ENCODE measurements around the gene PADI3.
A peak's percentile ranks its signal among the peaks of the same experiment; 100 is the strongest.

The PADI3 gene

DNA sequence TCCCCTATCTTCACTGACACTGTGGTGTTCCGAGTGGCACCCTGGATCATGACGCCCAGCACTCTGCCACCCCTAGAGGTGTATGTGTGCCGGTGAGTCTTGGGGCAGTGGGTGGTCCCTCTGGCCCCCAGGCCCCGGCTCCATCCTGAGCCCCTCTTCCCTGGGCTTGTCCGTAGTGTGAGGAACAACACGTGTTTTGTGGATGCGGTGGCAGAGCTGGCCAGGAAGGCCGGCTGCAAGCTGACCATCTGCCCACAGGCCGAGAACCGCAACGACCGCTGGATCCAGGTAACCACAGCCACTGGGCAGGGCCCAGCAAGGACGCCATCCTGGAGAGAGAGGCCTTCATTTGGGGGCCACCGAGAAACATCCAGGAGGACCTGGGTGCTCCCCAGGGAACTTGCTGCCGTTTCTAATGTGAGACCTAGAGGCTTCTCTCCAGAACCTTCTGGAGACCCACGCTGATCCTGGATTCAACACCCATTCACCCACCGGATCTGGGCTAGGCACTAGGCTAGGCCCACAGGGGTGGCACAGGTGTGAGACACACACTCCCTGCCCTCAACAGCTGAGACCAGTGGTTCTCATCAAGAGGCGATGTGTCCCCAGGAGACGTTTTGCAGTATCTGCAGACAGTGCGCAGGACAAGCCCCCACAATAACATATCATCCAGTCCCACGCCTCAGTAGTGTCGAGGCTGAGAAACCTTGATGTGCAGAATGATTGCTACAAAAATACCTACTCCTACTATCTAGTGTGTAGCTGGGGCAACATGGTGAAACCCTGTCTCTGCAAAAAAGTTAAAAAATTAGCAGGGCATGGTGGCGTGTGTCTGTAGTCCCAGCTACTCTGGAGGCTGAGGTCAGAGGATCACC is 22.2 kb downstream of the PADI3 start:
- TF ChIP-seq, protein P1, sequence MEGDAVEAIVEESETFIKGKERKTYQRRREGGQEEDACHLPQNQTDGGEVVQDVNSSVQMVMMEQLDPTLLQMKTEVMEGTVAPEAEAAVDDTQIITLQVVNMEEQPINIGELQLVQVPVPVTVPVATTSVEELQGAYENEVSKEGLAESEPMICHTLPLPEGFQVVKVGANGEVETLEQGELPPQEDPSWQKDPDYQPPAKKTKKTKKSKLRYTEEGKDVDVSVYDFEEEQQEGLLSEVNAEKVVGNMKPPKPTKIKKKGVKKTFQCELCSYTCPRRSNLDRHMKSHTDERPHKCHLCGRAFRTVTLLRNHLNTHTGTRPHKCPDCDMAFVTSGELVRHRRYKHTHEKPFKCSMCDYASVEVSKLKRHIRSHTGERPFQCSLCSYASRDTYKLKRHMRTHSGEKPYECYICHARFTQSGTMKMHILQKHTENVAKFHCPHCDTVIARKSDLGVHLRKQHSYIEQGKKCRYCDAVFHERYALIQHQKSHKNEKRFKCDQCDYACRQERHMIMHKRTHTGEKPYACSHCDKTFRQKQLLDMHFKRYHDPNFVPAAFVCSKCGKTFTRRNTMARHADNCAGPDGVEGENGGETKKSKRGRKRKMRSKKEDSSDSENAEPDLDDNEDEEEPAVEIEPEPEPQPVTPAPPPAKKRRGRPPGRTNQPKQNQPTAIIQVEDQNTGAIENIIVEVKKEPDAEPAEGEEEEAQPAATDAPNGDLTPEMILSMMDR (IDR thresholded peaks at IDR 0.05) = no peak

DNA sequence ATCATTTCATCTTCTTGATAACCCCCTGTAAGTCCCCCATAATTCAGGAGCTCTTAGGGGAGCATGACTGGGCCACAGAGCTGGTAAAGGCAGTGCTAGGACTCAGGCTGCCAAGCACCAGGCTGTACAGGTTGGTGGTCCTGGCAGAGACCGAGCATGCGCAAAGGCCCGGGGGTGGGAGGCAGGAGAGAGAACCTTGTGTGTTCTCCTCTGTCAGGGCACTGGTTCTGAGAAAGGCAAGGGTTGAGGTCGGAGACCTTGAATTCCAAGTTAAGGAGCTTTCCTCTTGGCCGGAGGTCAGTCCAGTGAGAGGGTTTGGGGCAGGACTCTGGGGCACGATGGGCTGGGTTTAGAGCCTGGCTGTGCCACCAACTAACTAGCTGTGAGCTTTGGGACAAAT is 23.2 kb downstream of the PADI3 start:
- TF ChIP-seq, protein P1 (IDR thresholded peaks at IDR 0.05) = no peak

GRCh38 chr1:17272646-17273045 is 23.7 kb downstream of the PADI3 start:
- TF ChIP-seq, protein P1 (IDR thresholded peaks at IDR 0.05) = no peak

DNA sequence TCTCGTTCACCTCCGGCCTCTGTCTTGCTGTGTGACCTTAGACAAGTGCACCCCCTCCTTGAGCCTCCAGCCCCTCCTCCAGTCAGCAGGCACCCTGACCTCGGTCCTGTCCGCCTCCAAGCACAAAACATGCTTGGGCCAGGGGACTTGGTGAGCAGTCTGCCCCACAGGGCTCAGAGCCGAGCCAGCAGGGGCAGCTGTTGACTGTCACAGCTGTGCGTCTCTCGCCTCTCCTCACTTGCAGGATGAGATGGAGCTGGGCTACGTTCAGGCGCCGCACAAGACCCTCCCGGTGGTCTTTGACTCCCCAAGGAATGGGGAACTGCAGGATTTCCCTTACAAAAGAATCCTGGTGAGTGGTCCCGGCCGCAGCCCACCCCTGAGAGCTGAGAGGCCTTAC is 24.2 kb downstream of the PADI3 start:
- TF ChIP-seq, protein P1 (IDR thresholded peaks at IDR 0.05) = no peak

DNA sequence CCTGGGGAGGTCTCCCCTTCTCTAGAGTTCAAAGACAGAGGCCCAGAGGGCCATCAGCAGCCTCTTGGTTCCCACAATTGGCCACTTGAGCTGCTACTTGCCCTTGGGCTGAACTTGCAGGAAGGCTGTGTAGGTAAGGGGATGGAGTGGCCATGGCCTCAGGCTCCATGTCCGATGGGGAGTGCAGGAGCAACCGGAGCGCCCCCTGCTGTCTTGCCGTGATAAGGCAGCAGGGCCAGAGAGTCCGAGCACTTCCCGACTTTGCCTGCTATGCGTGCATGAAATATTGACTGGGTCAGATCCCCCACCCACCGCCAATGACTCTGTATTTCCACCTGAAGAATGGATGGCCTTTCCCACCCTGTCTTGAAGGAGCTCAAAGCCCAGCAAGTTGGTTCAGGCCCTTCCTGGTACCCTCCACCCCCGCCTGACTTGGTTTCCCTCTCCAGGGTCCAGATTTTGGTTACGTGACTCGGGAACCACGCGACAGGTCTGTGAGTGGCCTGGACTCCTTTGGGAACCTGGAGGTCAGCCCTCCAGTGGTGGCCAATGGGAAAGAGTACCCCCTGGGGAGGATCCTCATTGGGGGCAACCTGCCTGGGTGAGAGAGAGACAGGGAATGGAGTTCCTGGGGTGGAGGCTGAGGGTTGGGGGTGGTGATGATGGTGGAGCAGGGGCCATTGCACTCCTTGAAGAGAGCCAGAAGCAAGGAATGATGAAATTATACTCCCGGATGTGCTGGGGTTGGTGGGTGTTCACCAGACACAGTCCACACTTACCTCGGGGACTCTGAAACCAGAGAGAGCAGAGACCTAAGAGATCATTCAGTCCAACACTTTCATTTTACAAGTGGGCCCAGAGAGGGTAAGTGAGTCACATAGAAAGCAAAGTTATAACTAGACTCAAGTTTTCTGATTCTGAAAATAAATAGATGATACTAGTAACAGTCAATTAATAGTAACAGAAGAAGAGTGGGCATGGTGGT is 25.6 kb downstream of the PADI3 start:
- TF ChIP-seq, protein P1 (IDR thresholded peaks at IDR 0.05) = peak; percentile 62

- TF ChIP-seq, protein P1 (IDR thresholded peaks at IDR 0.05) = no peak
Observed at GRCh38 chr1:17276568-17276967, 27.7 kb downstream of the PADI3 start.

DNA sequence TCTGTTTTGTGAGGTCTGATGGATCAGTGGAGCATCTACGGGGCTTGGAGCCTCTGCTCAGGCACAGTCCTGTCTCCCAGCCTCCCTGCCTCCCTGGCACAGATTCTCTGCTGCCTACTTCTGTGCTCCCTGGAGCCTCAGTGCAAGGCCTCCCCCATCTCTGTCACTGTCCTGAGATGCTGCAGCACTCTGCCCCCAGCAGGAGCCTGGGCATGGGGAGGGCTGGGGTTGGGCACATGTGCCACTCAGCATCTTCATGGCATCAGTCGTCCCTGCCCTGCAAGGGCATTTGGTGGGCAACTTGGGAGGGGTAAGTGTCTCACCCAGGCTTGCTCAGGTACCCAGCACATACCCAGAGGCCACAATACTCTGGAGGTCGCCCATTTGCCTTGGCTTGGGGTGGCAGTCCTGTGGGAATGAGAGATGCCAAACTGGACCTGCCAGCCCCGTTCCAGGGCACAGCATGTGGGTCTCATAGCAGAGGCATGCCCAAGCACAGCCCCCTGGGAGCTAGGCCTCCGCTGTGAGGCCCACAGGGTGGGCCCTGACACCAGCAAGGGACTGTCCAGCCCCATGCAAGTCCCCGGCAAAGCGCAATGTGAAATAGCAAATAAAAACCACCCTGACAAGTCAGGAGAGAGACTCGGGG is 28.7 kb downstream of the PADI3 start:
- TF ChIP-seq, protein P1 (IDR thresholded peaks at IDR 0.05) = no peak
